ENCODE measurements around the gene DBH.

GRCh38 chr9:133676450-133676849 is 40.3 kb downstream of the DBH start:
- TF ChIP-seq CTCF (conservative IDR thresholded peaks at IDR 0.05; ENCODE audit: low read length) (no peak), EZH2phosphoT487 (IDR thresholded peaks at IDR 0.05; ENCODE audit: borderline replicate concordance, low read depth, low read length) (no peak)
